HG03108 (cell line): ENCODE results near the gene SEMA6A.

ENCODE experiments used
- ATAC-seq: cut with Tn5 transposase; IDR thresholded peaks from one replicate; pipeline ENCODE4 v1.9.1; 2021; ENCODE audit warnings: moderate library complexity; ENCODE audit not compliant: unreplicated experiment

Gene SEMA6A

DNA sequence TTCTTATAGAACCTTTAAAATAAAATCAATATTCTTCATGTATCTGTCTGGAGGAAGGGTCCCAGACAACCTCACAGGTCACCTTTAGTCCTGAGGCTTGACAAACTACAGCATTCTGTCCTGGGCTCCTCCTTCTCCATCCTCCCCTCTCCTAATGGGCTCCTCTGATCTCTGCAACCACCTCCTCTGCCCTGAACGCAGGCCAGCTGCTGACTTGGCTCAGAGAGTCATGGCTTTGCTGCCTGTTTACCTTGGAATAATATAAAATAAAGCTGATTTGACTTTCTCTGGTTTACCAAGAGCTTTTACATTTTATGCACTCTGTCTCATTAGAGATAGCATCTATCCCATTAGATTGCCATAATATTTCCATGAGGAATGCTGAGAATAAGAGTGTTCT lies 159.4 kb downstream of the SEMA6A start:
- no peak for ATAC-seq

DNA sequence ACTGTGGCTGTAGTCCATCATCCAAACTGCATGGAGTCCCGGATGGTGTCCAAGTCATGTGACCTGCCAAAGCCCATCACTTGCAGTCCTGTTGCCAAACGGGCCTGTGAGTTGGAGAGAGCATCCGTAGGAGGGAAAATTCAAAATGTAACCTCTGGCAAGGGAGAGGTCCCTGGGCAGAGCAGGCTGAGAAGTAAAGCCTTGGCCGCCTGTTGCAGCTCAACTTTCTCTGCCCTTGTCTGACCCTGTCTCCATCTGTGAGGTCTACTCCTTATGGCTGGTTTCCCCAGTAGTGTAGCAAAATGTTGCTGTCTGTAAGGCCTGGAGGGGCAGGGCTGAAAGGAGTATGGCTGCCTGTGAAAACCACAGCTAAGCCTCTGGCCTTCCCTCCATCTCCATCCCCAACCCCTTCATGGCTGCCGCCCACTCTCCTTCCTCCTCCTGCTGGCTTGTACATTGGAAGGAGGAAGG lies 163.5 kb downstream of the SEMA6A start:
- ATAC-seq: no peak

DNA sequence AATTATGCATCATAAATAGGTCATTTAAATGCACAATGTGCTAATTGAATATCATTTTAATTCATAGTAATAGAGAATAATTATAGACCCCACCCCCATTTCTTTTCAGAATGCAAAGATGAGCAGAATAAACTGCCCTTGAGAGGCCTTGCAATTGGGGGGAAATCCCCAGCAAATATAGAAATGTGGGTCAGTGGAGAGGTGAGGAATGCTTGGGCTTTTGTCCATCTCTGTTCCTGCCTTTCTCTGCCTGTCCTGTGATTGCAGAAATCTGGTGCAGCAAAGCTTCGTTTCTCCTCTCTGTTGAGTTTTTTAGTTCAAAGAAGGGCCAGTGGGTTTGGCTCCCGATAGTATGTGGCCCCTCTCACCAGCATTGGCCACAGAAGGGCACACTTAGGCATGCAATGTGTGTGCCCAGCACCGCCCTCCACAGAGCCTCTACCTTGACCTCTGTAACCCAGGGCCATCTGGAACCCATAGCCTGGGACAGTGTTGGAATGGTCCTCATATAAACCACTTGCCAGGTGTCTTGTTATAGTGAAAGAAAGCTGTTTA lies 164.2 kb downstream of the SEMA6A start:
- no peak for ATAC-seq

DNA sequence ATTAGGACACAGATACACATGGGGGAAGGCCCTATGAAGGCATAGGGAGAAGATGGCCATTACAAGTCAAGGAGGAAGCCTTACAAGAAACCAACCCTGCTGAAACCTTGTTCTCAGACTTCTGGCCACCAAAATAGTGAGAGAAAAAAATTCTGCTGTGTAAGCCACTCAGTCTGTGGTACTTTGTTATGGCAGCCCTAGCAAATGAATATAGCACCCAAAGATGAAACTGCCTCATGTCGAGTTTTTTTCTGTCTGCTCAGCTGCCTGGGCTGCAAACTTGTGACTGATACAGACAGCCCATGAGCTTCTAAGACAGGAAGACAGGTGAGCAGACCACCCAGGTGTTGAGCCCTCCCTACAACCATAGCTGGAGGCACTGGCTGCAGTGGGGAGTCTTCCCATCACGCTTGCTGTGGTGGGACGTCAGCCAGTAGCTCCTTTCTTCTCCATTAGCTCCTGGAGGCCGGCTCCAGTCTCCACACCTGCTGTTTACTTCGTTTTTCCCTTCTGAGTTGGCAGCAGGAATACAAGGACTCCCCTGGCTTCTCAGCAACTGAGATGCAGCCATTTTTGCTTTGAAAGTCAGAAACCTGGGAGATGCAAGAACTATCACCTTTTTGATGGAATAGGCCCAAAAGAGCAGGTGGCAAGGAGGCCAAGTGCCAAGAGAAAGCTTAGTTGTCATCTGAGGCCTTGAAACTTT lies 164.9 kb downstream of the SEMA6A start:
- no peak for ATAC-seq

DNA sequence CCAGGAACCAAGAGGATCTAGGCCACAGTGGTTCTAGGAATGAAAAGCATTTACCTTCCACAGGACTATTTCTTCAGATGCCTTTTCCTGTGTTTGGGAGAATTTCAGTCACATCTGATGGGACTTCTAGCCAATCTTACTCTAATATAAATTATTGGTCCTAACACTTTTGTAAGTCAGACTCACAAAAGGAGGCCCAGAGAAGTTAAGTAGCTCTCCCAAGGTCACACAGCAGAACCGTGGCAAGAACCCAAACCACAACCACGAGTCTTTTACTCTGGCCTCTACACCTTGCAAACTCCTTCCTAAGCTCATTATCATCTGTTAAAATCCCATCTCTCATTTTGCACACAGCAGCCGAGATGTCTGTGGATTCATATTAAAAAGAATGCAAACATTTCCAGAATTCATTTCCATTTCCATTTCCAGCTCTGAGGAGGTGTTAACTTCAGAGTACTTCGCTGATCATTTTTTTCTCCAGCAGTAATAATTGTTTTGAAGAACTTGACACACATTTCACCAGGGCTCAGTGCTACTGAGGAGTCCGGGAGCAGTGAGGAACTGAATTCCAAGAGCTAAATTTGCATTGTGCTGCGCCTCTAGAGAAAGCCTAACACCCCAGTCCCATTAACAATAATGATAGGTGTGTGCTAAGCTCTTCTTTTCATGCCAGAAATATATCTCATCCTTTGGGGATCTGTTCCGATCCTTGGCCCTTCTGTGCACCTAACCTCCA lies 168.1 kb downstream of the SEMA6A start:
- ATAC-seq: no peak

DNA sequence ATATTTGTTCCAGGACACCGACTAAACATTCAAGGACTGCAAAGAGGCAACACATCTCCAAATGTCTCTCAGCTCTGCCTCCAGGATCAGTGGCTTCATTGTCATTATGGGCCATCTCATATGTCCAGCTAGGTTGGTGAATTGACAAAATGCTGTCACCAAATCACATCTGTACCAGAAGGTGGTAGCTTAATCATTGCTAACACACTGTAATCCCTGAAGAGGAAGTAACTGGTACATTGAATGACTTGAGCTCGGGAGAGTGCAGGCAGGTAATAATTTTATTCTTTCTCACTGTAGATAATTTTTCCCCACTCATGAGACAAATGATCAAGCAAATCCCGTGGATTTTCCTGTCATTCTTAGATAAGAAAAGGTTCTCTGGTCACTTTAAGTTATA lies 169.8 kb downstream of the SEMA6A start:
- no peak for ATAC-seq

DNA sequence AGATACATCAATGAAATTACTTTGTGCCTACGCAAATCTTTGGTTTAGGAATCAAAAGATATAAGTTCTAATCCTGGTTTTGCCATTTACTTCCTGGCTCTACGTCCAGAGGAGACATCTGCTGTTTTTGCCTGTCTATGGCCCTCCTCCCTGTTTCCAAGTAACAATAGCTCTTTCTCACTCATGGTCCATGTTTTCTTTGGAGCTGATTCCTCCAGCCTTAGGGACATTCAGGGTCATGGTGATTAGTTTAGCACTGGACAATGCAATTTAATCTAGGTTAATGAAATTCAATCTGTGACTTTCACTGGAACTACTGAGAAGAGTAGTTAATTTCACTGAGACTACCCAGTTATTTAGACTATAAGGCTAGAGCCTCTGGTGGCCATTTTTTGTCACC lies 170.6 kb downstream of the SEMA6A start:
- ATAC-seq: no peak

DNA sequence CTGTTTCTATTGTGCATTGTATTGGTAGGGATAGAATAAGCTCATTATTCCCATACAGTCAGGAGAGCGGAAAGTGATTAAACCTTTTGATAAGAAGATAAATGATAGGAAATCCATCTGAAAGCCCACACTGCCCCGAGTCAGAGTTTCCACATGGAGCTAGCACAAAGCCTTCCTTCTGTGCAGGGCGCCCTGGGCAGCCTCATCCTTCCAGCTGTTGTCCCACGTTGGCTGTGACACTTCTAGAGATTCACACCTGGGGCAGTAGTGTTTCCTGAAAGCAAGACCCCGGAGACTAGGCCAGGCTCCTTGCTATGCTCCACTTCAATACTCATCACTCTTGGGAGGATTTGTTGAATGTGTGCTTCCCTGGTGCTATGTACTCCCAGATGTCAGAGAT lies 172.4 kb downstream of the SEMA6A start:
- ATAC-seq: no peak

DNA sequence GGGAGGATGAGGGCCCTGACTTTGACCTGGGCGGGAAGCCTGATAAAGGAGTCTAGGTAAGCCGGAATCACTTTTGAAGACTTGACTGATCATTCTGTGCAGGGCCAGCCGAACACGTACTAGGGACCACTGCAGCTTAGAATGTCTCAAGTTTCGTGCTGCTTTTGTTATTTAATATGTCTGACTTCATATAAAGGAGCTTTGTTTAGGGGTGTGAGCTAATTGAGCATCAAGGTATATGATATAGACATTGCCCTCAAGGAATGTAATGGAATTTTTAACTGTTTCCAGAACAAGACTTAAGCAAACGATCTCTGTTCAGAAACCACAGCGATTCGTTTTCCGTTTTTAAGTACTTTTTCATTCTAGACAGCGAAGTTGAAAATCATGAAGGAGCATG lies 173.0 kb downstream of the SEMA6A start:
- no peak for ATAC-seq

DNA sequence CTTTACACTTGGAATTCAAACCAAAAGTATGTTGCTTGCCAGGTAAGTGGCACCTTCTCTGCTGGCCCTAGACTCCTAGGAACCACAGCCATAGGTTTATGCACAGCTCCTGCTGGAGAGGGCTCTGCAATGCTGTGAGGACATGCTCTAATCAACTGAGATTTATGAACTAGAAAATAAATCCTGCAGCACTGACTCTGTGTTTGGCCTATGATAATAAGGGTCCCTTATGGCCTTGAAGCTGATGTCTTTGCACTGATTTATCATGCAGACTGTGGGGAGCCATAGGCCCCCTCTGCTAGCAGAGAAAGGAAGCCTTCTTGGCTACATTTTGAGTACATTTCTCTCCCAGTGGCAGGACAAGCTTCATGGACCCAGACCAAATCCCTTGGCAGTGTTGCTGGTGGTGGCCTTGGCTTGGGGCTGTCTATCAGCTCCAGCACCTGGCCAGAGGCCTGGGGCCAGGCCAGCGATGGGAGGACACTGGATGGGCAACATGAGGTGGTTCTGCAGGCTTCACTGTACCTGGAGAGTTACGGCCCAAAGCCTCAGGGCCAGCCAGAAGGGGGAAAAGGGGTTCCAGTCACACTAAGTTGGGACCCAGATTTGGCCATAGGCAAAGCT lies 178.0 kb downstream of the SEMA6A start:
- ATAC-seq: no peak

DNA sequence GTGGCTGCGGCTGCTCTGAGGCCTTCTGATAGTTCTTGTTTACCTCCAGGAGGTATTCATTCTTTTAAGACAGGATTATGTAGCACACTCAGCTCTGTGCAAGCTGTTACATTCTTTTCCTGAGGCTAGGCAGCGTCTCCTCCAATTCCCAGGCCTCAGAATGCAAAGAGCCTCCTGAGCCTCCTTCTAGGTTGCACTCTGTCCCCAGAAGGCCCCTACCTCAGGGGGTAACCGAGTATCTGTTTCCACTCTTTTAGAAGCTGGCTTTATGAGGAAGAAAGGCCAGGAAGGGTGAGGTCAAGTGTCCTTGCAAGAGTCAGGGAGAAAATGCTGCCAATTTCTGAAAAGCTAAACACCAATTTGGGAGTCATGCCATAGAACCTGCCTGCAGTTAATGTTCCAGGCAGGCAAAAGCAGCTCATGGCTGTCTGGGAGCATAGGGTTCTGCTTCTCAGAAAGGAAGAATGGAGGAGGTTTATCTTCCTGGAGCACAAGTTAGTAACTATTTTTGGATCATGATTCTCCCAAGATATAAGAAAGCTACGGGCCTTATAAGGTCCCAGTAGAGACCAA lies 178.9 kb downstream of the SEMA6A start:
- ATAC-seq: no peak

DNA sequence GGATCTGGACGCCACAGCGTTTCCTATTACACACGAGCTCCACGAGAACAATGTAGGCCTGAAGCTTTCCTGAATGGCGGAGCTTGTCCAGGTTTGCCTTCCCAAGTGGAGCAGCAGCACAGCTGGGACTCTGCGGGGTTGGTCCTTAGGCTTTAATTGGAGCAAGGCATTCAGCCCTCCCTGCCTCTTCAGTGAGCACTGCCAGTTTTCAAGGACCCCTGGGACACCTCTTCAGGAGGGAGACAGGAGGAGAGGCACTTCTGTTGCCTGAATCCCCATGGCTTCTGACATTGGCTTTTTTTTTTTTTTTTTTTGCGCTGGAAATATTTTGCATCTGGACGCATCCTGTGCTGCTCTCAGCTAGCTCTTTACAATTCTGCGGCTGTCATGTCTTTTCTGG lies 179.4 kb downstream of the SEMA6A start:
- no peak for ATAC-seq

DNA sequence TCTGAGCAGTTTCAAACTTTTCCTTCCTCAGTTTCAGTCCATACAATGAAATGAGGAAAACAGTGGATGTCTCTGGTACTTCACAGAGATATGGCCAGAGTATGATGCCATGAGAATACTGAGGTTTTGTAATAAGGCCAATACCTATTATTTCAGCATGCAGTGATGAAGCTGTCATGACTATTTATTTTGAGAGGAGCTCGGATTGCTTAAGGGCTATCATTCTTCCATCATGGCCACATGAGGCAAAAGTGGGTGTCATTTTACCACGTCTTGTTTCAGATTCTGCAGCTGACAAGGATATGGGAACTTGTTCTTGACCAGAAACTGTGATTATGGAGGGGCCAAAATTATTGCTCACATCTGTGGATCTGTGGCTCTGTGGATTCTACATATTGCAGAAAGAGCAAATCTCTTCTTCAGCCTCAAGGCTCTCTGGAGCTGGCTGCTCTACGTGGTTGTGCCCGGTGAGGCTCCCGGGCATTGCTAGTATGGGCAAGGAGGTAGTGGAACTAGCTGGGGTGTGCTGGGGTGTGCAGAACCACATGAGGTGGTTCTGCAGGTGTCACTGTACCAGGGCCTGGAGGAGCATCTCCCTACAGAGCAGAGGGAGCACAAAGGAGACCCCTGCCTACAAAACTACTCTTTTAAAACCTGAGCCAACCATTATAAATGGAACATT lies 180.3 kb downstream of the SEMA6A start:
- ATAC-seq: no peak
